Activated CD4-positive, alpha-beta T cell treated with anti-CD3 and anti-CD28 coated beads, Interleukin-2, amount 50 U/mL, for 16 hours (primary cell): ENCODE data around the gene CBY1.

ENCODE experiments used
- DNase-seq: peaks from one replicate; pipeline ENCODE4 v3.0.0-alpha.2; 2020

CBY1 gene

DNA sequence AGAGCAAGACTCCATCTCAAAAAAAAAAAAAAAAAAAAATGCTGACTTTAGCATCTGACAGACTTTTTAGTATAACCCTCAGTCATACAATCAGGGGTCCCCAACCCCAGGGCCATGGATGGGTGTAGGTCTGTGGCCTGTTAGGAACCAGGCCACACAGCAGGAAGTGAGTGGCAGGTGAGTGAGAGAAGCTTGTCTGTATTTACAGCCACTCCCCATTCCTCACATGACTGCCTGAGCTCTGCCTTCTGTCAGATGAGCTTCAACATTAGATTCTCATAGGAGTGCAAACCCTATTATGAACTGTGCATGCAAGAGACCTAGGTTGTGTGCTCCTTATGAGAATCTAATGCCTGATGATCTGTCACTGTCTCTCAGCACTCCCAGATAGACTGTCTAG is 3.6 kb upstream of the CBY1 start:
- no peak for DNase-seq

- no peak for DNase-seq
These were observed 2.7 kb upstream of the CBY1 start for GRCh38 chr22:38653741-38654140.

GRCh38 chr22:38655519-38656255 is 751 bp upstream of the CBY1 start:
- no peak for DNase-seq

DNA sequence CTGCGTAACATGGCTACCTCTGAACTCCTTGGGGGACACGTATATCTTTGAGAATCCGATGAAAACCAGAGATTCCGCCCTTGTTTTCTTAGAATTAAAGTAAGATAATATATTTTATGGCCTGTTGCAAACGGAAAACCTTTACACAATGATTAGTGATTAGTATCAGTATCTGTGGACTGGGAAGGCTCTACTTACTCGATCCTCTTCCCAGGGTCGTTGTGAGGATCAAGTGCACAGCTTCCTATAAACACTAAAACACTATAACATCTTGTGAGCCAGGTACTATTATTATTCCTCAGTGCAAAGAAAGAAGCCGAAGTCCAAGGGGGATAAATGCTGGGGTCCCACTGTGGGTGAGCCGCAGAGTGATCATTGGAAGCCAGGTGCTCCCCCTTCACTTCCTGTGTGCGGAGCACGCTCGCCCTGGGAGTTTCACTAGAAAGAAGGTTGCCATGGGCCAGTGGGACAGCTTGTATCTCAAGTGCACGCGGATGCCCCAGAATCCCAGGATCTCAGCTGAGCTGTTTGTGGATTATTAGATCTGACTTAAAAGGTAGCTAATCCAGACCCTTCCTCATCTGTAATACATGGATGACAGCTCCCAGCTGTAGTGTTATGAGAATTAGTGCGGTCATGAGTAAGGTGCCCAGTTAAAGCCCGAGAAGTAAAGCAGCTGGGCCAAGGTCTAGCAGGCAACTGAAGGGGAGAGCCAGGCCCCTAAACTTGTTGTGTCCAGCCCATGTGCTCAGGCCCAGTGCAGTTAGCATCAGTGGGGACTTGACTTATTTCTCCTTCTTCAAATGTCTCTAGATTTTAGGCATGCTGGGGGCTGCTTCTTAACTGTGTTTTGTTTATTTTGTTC is 839 bp downstream of the CBY1 start:
- DNase-seq: peak; percentile 53

DNA sequence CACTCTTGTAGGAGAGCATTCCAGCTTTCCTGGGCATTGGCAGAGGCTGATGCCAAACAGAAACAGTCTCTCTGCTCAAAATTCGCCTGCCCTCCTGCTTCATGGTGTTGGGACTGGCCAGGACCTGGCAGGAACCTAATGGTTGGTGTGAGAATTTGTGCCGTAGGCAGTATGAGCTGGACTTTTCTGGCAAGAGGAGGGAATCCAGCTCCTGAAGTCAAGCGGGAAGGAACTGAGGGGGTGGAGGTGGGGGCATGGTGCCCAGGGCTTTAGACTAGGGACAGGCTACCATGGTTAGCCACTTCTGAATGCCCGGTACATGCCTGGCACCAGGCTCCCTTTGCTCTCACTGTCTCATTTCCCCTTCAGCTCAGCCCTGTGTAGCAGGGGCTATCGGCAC is 18.4 kb downstream of the CBY1 start:
- no peak for DNase-seq

- no peak for DNase-seq
These were observed 19.4 kb downstream of the CBY1 start for GRCh38 chr22:38675833-38676232.

DNA sequence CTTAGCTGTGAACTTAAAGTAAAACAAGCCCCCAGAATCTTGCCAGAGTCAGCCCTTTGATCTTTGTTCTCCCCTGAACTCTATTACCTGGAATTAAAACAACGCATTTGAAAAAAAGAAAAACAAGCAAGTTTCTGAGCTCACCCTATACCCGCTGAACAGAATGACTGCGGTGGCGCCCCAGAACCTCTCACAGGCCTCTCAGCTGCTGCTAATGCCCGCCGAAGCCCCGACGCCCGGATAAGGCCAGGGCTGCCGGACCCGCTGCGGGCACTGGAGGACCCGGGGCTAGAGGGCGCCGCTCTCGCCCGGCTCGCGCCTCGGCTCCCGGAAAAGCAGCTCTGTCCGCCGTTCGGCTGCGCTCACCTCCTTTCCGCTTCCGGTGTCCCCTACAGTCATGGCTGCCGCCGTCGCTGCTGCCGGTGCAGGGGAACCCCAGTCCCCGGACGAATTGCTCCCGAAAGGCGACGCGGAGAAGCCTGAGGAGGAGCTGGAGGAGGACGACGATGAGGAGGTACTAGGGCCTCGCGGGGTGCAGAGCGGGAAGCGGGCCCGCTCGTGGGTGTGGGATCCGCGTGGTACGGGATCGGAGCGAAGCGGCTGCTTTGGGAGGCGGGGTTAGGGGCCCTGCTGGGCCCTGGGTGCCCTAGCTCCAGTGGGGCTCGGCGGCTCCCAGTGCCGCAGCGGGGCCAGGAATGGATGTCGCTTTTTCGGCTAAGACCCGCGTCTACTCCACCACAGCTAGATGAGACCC is 25.3 kb downstream of the CBY1 start, which contains the start of gene TOMM22:
TSS of gene TOMM22 (plus strand) at position 376 of the 754 bp plus-strand sequence. CDS start at position 398, 22 bp downstream.
- peak; percentile 92 for DNase-seq

DNA sequence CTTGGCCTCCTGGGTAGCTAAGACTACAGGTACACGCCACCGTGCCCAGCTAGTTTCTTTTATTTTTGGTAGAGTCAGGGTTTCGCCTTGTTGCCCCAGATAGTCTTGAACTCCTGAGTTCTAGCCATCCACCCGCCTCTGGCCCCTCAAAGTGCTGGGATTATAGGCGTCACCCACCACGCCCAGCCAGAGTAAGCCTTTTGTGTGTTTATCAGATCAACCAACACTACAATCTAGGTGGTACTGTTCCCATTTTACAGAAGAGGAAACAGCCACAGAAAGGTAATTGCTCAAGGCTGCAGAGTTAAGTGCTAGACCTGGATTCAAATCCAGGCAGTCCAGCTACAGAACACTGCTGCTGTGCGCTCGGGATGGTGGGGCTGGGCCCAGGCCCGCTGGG is 28.5 kb downstream of the CBY1 start:
- no peak for DNase-seq

DNA sequence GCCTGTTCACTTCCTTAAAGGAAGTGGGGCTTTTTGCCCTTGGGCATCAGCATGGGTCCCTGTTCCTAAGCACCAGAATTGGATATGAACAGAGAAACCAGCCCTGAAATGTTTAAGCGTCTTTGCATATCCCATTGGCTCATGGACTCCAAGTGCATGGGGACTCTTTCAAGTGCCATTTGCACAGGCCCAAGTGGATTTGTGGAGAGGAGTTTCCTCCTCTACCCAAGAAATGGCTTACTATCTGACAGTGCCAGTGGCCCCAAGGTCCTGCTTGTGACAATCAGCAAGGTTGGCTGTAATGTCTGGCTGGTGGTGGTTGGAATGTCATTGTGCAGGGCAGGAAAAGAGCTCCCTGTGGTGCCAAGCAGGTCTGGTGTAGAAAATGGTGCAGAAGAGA is 29.3 kb downstream of the CBY1 start:
- DNase-seq: no peak

- DNase-seq: no peak
These were observed 33.2 kb downstream of the CBY1 start for GRCh38 chr22:38689651-38690050.

GRCh38 chr22:38694049-38694448 is 37.6 kb downstream of the CBY1 start:
- no peak for DNase-seq

GRCh38 chr22:38694940-38695339 is 38.5 kb downstream of the CBY1 start:
- no peak for DNase-seq

DNA sequence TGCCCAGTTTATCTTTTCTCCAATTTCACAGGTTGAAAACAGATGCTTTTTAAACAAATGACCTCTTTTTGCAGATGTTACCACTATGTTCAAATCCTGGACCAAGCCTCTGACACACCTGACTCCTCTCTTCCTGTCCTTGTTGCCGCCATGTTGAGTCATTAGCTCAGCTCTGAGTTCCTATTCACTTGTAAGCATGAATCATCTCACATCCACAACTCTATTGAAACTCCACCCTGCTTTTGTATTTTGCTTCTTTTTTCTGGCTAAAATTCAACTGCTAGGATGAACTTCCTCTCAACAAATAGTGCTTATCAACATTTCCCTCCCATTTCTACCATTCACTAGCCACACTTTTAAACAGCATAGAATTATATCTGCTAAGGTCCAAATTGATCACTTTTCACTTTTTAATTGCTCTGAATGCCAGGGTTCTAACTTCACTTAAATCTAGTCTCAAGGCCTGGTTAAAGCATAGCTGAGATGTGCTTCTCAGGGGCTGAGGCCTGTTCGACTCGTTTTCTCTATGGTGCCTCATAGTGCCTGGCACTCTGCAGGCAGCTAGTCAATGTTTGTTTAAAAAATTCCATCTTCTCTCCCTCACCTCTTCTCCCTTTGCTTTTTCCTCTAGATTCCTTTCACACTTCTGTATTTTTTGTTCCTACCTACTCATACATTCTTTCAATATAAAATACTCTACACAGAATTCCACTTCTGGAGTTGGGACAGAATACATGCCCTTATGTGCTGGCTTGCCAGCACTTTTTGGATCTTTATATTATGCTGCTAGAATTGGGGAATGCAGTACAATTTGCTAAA is 40.4 kb downstream of the CBY1 start:
- DNase-seq: peak; percentile 76

DNA sequence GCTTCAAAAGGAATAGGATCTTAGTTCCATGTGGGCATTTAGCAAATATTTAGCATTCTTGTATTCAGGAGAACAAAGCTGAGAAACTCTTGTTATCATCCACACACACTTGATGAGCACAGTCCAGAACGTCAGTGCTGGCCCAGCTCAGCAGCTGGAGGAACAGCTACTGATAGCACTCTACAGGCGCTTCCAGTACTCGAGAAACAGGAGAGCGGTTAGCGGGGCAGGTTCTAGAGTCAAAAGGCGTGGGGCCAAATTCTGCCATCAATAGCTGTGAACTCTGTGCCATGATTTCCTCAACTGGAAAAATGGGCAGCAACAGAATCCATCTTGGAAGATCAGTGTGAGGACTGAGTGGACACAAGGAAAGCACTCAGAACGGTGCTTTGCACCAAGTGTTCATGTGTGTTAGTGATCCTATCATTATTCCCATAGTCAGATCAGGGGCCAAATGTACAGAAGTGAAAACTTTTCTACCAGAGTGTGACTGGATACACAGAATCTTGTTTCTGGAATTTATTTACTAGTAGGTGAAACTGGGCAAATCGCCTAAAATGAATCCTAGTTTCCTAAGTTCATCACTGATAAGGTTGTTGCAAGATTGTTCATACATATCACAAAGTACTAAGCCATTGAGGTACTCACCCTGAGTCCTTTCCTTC is 41.1 kb downstream of the CBY1 start:
- no peak for DNase-seq

DNA sequence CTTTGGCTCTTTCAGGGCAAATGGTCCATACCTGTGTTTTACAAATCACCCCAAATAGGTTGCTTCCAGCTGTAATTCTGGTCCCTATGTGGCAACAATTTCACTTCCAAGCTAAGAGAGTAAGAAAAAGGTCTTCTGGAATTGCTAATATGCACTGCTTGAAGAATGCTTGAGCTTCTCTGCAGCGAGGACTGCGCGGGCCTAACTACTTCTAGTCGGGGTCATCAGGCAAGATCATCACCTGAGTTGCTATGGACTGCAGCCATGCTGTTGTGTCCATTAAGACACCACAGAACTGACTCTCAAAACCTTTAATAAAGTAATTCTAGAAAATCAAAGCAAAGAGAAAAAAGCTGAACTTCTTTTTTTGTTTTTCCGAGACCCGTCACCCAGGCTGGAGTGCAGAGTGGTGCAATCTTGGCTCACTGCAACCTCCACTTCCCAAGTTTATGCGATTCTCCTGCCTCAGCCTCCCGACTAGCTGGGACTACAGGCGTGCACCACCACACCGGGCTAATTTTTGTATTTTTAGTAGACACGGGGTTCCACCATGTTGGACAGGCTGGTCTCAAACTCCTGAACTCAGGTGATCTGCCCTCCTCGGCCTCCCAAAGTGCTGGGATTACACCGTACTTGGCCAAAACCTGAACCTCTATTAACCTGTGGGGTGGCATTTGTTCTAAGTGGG is 42.1 kb downstream of the CBY1 start:
- no peak for DNase-seq

DNA sequence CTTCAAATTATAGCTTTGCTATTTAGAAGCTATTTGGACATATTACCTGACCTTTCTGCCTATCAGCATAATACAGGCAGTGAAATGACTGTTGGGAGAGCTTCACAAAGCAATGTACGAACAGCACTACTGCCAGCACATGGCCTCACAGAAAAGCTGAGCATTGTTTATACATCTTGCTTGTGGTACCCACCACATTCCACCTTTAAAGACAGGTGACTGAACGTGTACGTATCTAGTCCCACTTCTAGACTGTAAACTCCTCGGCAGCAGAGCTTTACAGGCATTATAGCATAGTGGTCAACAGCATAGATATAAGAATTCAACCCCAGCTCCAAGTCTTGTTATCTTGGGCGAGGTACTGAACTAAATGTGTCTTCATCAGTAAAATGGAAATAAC is 42.7 kb downstream of the CBY1 start:
- DNase-seq: no peak

GRCh38 chr22:38699784-38700183 is 43.3 kb downstream of the CBY1 start:
- DNase-seq: no peak

DNA sequence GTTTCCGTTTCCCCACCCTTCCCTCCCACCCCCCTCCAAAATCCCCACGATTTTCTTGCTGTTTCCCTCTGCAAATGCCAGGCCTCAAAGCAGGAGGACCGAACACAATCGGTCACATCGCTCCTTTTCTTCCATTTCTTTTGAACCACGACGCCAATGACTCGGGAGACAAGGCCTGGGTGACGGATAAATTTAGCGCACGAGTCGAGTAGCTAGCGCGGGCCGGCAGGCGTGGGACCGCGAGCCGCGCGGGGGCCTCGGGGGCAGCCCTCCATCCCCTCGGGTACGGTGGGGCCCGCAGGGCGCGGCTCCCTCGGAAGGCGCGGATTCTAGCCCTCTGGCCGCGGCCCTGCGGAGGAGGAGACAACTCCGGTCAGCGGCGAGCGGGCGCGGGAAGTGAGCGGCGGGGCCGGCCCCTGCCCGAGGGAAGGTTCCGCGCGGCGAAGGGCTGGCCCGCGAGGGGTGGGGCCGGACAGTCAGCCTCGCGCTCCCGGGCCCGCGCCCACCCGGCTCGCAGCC is 43.9 kb downstream of the CBY1 start:
- no peak for DNase-seq

GRCh38 chr22:38700789-38701628 is 44.6 kb downstream of the CBY1 start, which contains the start of gene JOSD1:
TSS of gene JOSD1 (minus strand) at chr22:38700943. CDS start at chr22:38699987, 956 bp downstream.
- DNase-seq: peak; percentile 96

DNA sequence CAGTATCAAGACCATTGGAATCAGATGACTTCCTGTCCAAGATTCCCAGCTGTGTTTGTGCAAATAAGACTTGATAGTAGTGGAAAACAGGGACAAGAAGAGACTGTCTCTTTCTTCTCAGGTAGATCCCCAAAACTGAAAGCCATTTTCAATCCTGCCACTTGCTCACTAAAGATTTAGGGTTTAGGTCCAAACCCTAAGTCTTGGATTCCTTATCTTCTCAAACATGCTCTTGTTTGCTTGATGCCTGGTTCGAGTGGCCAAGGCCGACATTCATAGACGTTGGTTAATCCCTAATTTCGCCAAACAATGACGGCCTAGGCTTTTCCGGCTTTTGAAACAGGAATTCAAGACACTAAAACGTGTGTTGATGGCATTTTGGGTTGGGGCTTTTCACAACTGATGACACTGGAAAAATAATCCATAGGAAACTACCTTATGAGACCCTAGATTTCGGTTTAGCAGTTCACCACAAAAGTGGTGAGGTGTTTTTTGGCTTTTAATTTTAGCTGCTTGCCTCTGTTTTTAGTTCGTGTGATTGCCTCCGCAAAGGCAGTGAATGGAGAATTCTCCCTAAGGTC is 48.3 kb downstream of the CBY1 start:
- DNase-seq: no peak
